Coronary artery (tissue), 2 donors: ENCODE data around the gene LAMA4.
A peak's percentile ranks its signal among the peaks of the same experiment; 100 is the strongest.

Experiments
- DNase-seq: peaks from one replicate; pipeline ENCODE4 v3.0.0-alpha.2; 2017; ENCODE audit warnings: low spot score
- H3K27ac ChIP-seq, 2 donors: fragments of 200-600 bp; sonication (generic); one replicate each; pipeline ENCODE4 v1.5.1; 2016 to 2019
- H3K4me3 ChIP-seq: fragments of 200-600 bp; sonication (generic); 2 replicates; pipeline ENCODE4 v1.5.1; 2016; ENCODE audit warnings: mild to moderate bottlenecking, moderate library complexity
- TF ChIP-seq, protein P1 (sequence below): fragments of 200-600 bp; sonication (generic); IDR thresholded peaks from one replicate; pipeline ENCODE4 v1.5.1; 2019; ENCODE audit warnings: antibody characterized with exemption

LAMA4 gene

DNA sequence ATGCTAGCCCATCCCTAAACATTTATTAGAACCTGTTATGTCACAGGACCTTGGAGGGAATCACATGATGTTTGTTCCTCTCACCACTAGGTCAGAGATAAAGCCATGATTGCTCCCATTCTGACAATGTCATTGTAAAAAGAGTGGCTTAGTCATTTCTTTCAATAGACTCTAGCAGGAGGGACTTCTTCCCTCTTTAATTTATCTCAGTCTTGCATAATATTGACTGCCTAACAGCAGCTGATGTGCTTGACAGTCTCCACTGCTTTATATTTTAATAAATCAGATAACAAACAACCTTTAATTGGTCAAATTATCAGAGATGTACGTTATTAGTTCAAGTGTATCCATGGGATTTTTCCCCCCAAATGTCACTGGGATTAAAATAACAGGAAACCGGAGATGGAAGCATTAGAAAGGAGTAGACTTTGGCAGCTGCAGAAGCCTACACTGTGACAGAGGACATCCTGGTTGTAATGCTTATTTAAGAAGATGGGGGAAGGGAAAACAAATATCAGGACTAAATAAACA is 39.6 kb downstream of the LAMA4 start:
- no peak overlapping the region for H3K27ac ChIP-seq
- TF ChIP-seq, protein P1, sequence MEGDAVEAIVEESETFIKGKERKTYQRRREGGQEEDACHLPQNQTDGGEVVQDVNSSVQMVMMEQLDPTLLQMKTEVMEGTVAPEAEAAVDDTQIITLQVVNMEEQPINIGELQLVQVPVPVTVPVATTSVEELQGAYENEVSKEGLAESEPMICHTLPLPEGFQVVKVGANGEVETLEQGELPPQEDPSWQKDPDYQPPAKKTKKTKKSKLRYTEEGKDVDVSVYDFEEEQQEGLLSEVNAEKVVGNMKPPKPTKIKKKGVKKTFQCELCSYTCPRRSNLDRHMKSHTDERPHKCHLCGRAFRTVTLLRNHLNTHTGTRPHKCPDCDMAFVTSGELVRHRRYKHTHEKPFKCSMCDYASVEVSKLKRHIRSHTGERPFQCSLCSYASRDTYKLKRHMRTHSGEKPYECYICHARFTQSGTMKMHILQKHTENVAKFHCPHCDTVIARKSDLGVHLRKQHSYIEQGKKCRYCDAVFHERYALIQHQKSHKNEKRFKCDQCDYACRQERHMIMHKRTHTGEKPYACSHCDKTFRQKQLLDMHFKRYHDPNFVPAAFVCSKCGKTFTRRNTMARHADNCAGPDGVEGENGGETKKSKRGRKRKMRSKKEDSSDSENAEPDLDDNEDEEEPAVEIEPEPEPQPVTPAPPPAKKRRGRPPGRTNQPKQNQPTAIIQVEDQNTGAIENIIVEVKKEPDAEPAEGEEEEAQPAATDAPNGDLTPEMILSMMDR, result no peak
- H3K4me3 ChIP-seq, result no peak overlapping the region
- no peak for DNase-seq

DNA sequence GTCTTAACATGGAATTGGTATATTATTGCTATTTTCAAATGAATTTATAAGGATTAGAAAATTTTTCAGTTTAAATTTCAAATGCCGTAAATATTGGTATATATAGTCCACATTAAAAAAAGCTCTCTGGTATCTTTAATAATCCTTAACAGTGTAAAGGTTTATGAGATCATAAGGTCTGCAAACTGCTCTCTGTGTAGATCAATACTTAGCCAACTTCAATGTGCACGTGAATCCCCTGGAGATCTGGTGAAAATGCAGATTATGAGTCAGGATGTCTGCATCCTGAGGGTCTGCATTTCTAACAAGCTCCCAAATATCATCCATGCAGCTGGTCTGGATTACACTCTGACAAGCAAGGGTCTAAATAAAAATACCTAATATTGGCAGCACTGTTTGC is 43.5 kb downstream of the LAMA4 start:
- Histone ChIP-seq H3K4me3 (no peak overlapping the region), H3K27ac (no peak overlapping the region)
- DNase-seq, result no peak
- TF ChIP-seq, protein P1, result no peak

DNA sequence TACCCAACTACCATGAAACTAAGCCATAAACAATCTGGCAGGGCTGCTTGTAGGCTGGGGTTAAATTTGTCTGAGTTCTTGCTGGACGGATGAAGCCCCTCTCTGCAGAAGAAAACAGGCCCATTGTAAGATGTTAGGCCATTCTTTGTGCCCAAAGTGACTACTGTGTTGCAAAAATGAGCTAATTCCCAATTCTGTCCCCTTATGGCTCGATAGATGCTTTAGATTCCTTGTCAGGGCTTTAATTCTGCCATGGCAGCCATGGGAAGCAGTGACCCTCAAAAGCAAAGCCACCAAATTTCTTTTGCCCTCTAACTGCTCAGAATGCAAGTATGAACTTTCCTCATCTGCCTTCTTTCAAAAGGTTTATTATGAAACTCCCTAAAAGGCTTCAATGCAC is 45.2 kb downstream of the LAMA4 start:
- Histone ChIP-seq H3K27ac (no peak overlapping the region), H3K4me3 (no peak overlapping the region)
- TF ChIP-seq, protein P1, result no peak
- DNase-seq, result no peak

DNA sequence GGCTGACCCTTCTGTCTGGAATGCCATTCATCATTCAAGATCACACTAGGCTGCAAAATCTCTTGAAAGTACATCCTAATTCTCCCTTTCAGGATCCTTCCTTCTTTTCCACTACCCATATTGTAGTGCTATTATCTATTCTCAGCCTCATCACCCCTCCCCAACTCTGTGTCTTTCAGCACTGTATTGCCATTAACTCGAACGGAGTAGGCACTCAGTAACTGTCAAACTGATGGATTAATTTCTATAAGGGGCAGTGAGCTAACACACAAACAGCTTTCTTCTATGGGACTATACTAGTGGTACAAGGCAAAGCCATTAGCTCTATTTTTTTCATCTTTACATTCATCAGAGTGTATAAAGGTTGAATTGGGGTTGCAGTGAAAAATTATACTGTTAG is 46.6 kb downstream of the LAMA4 start:
- H3K27ac ChIP-seq, result no peak overlapping the region
- TF ChIP-seq, protein P1, result no peak
- no peak overlapping the region for H3K4me3 ChIP-seq
- no peak for DNase-seq

DNA sequence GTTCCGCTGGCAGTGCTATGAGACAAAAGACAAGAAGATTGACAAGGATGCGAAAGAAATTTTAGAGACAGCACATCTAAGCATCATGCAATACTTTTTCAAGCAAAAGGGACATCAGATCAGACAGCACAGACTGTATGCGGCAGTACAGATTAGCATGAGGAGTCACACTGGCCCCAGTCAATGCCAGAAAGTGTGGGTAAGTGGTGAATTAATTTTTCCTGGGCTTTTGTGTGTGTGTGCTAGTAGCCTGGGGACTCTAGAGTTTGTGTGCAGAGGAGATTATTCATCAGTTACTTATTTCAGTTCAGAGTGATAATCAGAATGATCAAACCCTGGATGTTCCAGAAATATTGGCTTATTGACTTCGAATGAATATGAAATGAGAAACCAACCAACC is 47.2 kb downstream of the LAMA4 start:
- no peak overlapping the region for H3K27ac ChIP-seq
- TF ChIP-seq, protein P1, result no peak
- no peak for DNase-seq
- H3K4me3 ChIP-seq, result no peak overlapping the region

DNA sequence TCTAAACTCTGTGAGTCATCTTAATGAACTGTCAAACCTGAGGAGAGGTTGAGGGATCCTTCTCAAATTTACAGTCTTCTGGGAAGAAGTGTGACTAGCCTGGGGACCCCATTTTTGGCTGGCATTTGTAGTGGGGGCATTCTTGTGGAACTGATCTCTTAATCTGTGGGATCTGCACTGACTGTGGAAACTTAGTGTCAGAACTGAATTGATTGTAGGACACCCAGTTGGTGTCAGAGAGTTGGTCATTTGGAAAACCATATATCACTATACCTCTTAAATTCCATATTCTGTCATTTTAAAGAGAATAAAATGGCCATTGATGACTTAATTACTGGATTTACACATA is 48.3 kb downstream of the LAMA4 start:
- Histone ChIP-seq H3K27ac (peak overlapping the region in 1 of 2 donors; percentile 51), H3K4me3 (no peak overlapping the region)
- TF ChIP-seq, protein P1, result no peak
- DNase-seq, result no peak

DNA sequence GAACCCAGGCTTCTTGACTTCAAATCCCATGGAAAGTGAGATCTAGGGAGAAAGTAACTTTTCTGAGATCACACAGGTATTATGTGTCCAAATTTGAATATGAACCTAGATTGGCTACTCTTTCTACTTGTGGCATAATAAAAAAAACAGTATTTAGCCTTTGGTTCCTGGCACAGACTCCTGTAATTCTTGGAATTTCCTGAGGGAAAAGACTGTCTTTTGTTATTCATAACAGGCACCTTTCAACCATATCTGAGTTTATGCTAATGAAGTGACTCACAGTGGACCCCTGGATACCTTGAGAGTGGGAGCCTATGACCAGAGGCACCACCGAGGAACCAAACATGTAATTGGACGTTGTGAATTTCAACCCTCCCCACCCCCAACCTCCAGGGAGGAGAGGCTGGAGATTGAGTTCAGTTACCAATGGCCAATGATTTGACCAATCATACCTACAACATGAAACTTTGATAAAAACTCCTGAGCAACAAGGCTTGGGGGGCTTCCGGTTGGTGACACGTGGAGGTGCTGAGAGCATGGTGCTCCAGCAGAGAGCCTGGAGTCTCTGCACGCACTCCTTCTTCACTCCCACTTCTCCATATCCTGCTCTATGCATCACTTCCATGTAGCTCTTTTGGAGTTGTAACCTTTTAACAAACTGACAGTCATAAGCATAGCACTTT is 48.8 kb downstream of the LAMA4 start:
- TF ChIP-seq, protein P1, result no peak
- no peak for DNase-seq
- Histone ChIP-seq H3K27ac (peak overlapping the region in 1 of 2 donors; percentile 51), H3K4me3 (no peak overlapping the region)
